Measurements from ENCODE around the gene LOC101059915.
"Not testable (repeated sequence)": the region's sequence is repeated elsewhere in the genome, so short reads cannot be mapped to it uniquely, and the experiment has no call there.

Gene LOC101059915

GRCh38 chrX:71669947-71670346, 2.6 kb downstream of the LOC101059915 start:
- DNase-seq; H3K4me1 Mint-ChIP-seq; ATAC-seq (ENCODE audit: low read depth in 2 of 2); H3K27ac Mint-ChIP-seq; H3K36me3 Mint-ChIP-seq; H3K9me3 Mint-ChIP-seq: not testable (repeated sequence)
- H3K4me3 Mint-ChIP-seq = peak overlapping the region in 1 of 8 donors; percentile 61
- peaks cover 10 to 19% (median 18%) of the 10 kb centered on the region in 3 donors for H3K27me3 Mint-ChIP-seq

GRCh38 chrX:71671043-71671780, 3.9 kb downstream of the LOC101059915 start:
- Mint-ChIP-seq H3K27ac (peak overlapping the region in 1 of 6 donors; percentile 49), H3K9me3 (peaks cover 0 to 2% (median 0%) of the 10 kb centered on the region in 7 donors), H3K4me3 (peak overlapping the region in 1 of 8 donors; percentile 63), H3K36me3 (no peaks in the 10 kb centered on the region), H3K27me3 (peaks cover 10 to 19% (median 18%) of the 10 kb centered on the region in 3 donors), H3K4me1 (peaks cover 0 to 8% (median 0%) of the 10 kb centered on the region in 3 donors)
- ATAC-seq (ENCODE audit: low read depth in 2 of 2) (no peak), DNase-seq (no peak)

GRCh38 chrX:71671938-71672337, 4.6 kb downstream of the LOC101059915 start:
- Mint-ChIP-seq H3K36me3 (no peaks in the 10 kb centered on the region), H3K4me1 (peaks cover 0 to 8% (median 0%) of the 10 kb centered on the region in 3 donors), H3K4me3 (peak overlapping the region in 1 of 8 donors; percentile 63), H3K9me3 (peaks cover 0 to 2% (median 0%) of the 10 kb centered on the region in 7 donors), H3K27ac (no peak overlapping the region), H3K27me3 (peaks cover 10 to 19% (median 18%) of the 10 kb centered on the region in 3 donors)
- no peak for ATAC-seq (ENCODE audit: low read depth in 2 of 2)
- no peak for DNase-seq

GRCh38 chrX:71675636-71676035, 8.3 kb downstream of the LOC101059915 start:
- not testable (repeated sequence) for DNase-seq; ATAC-seq (ENCODE audit: low read depth in 2 of 2); H3K4me3 Mint-ChIP-seq; H3K27ac Mint-ChIP-seq; H3K9me3 Mint-ChIP-seq; H3K36me3 Mint-ChIP-seq; H3K4me1 Mint-ChIP-seq
- peaks cover 9 to 19% (median 13%) of the 10 kb centered on the region in 3 donors for H3K27me3 Mint-ChIP-seq

- H3K27ac Mint-ChIP-seq; H3K4me1 Mint-ChIP-seq; DNase-seq; H3K9me3 Mint-ChIP-seq; H3K4me3 Mint-ChIP-seq; ATAC-seq (ENCODE audit: low read depth in 2 of 2); H3K36me3 Mint-ChIP-seq: not testable (repeated sequence)
- H3K27me3 Mint-ChIP-seq = peaks cover 9 to 19% (median 16%) of the 10 kb centered on the region in 3 donors
Observed at GRCh38 chrX:71676068-71676795, 8.9 kb downstream of the LOC101059915 start.

- not testable (repeated sequence) for H3K36me3 Mint-ChIP-seq; DNase-seq; H3K9me3 Mint-ChIP-seq; H3K4me3 Mint-ChIP-seq; H3K4me1 Mint-ChIP-seq; ATAC-seq (ENCODE audit: low read depth in 2 of 2)
- Mint-ChIP-seq H3K27me3 (peaks cover 0 to 10% (median 9%) of the 10 kb centered on the region in 3 donors), H3K27ac (peak overlapping the region in 1 of 6 donors; percentile 16)
Observed at GRCh38 chrX:71677195-71677594, 9.8 kb downstream of the LOC101059915 start.

- ATAC-seq (ENCODE audit: low read depth in 2 of 2) (no peak), DNase-seq (no peak)
- no peaks in the 10 kb centered on the region for H3K4me1 Mint-ChIP-seq
- H3K27ac Mint-ChIP-seq = no peak overlapping the region
- H3K9me3 Mint-ChIP-seq = peaks cover 0 to 2% (median 0%) of the 10 kb centered on the region in 7 donors
- H3K27me3 Mint-ChIP-seq = peaks cover 0 to 9% (median 4%) of the 10 kb centered on the region in 3 donors
- no peaks in the 10 kb centered on the region for H3K36me3 Mint-ChIP-seq
- H3K4me3 Mint-ChIP-seq = no peak overlapping the region
Observed at GRCh38 chrX:71679575-71680207, 12.3 kb downstream of the LOC101059915 start.

- not testable (repeated sequence) for H3K4me1 Mint-ChIP-seq, DNase-seq, H3K27ac Mint-ChIP-seq, H3K36me3 Mint-ChIP-seq, H3K4me3 Mint-ChIP-seq, H3K9me3 Mint-ChIP-seq, H3K27me3 Mint-ChIP-seq
- peak; percentile 69 to 80 for ATAC-seq (ENCODE audit: low read depth in 2 of 2)
Observed at GRCh38 chrX:71696641-71697465, 29.5 kb downstream of the LOC101059915 start.

GRCh38 chrX:71697466-71698298, 30.3 kb downstream of the LOC101059915 start:
- not testable (repeated sequence) for H3K4me3 Mint-ChIP-seq, H3K36me3 Mint-ChIP-seq, H3K27ac Mint-ChIP-seq, H3K4me1 Mint-ChIP-seq, H3K27me3 Mint-ChIP-seq, H3K9me3 Mint-ChIP-seq, DNase-seq
- peak in 1 of 2 donors; percentile 50 for ATAC-seq (ENCODE audit: low read depth in 2 of 2)

GRCh38 chrX:71698299-71699022, 31.1 kb downstream of the LOC101059915 start:
- H3K4me3 Mint-ChIP-seq; H3K27ac Mint-ChIP-seq; DNase-seq; H3K4me1 Mint-ChIP-seq; ATAC-seq (ENCODE audit: low read depth in 2 of 2); H3K27me3 Mint-ChIP-seq; H3K9me3 Mint-ChIP-seq; H3K36me3 Mint-ChIP-seq: not testable (repeated sequence)

GRCh38 chrX:71699023-71699344, 31.6 kb downstream of the LOC101059915 start:
- not testable (repeated sequence) for H3K27ac Mint-ChIP-seq; ATAC-seq (ENCODE audit: low read depth in 2 of 2); H3K4me3 Mint-ChIP-seq

GRCh38 chrX:71702853-71703252, 35.5 kb downstream of the LOC101059915 start:
- not testable (repeated sequence) for H3K4me1 Mint-ChIP-seq, H3K27me3 Mint-ChIP-seq, DNase-seq, H3K4me3 Mint-ChIP-seq, H3K36me3 Mint-ChIP-seq, H3K27ac Mint-ChIP-seq, H3K9me3 Mint-ChIP-seq
- peak; percentile 57 to 60 for ATAC-seq (ENCODE audit: low read depth in 2 of 2)

More at GRCh38 chrX:71699023-71699344, 31.6 kb downstream of the LOC101059915 start:
- not testable (repeated sequence) for H3K36me3 Mint-ChIP-seq, H3K4me1 Mint-ChIP-seq, H3K9me3 Mint-ChIP-seq, DNase-seq, H3K27me3 Mint-ChIP-seq
